HEK293 (cell line): ENCODE data around the gene SEMA6D.

Experiments used
- FEZF1 ChIP-seq: fragments of 450-650 bp; formaldehyde crosslinking; IDR thresholded peaks from 2 replicates; pipeline ENCODE4 v1.5.1; 2016; ENCODE audit warnings: missing biosample characterization, missing genetic modification characterization
- IKZF3 ChIP-seq: fragments of 450-650 bp; IDR thresholded peaks from 2 replicates; pipeline ENCODE4 v1.5.0; 2018; ENCODE audit warnings: missing biosample characterization, mild to moderate bottlenecking, missing genetic modification characterization, moderate library complexity
- INSM2 ChIP-seq: fragments of 450-650 bp; formaldehyde crosslinking; IDR thresholded peaks from 2 replicates; pipeline ENCODE4 v1.5.1; 2016; ENCODE audit warnings: missing biosample characterization, missing genetic modification characterization
- KLF1 ChIP-seq: fragments of 450-650 bp; formaldehyde crosslinking; IDR thresholded peaks from 2 replicates; pipeline ENCODE4 v1.5.1; 2016; ENCODE audit warnings: missing biosample characterization, missing genetic modification characterization
- OSR2 ChIP-seq: fragments of 450-650 bp; formaldehyde crosslinking; IDR thresholded peaks from 2 replicates; pipeline ENCODE4 v1.5.1; 2016; ENCODE audit warnings: missing biosample characterization, missing genetic modification characterization
- OVOL3 ChIP-seq: fragments of 450-650 bp; formaldehyde crosslinking; IDR thresholded peaks from 2 replicates; pipeline ENCODE4 v1.5.1; 2016; ENCODE audit warnings: missing biosample characterization, missing genetic modification characterization
- TCF7L2 ChIP-seq: IDR thresholded peaks from 2 replicates; pipeline ENCODE4 v1.6.1; 2011; ENCODE audit warnings: low read depth, mild to moderate bottlenecking, inconsistent platforms, low read length, moderate library complexity, borderline replicate concordance
- WT1 ChIP-seq: fragments of 450-650 bp; formaldehyde crosslinking; IDR thresholded peaks from 2 replicates; pipeline ENCODE4 v1.5.1; 2016; ENCODE audit warnings: missing biosample characterization, missing genetic modification characterization
- ZBTB48 ChIP-seq: fragments of 450-650 bp; formaldehyde crosslinking; IDR thresholded peaks from 2 replicates; pipeline ENCODE4 v1.5.1; 2016; ENCODE audit warnings: missing biosample characterization, missing genetic modification characterization
- ZNF133 ChIP-seq: fragments of 450-650 bp; formaldehyde crosslinking; IDR thresholded peaks from 2 replicates; pipeline ENCODE4 v1.5.1; 2016; ENCODE audit warnings: missing biosample characterization, missing genetic modification characterization
- ZNF155 ChIP-seq: fragments of 450-650 bp; formaldehyde crosslinking; IDR thresholded peaks from 2 replicates; pipeline ENCODE4 v1.5.1; 2016; ENCODE audit warnings: missing biosample characterization, missing genetic modification characterization
- ZNF175 ChIP-seq: fragments of 450-650 bp; formaldehyde crosslinking; IDR thresholded peaks from 2 replicates; pipeline ENCODE4 v1.5.1; 2016; ENCODE audit warnings: missing biosample characterization, missing genetic modification characterization
- ZNF223 ChIP-seq: fragments of 450-650 bp; formaldehyde crosslinking; IDR thresholded peaks from 2 replicates; pipeline ENCODE4 v1.5.1; 2016; ENCODE audit warnings: missing biosample characterization, missing genetic modification characterization
- ZNF239 ChIP-seq: fragments of 450-650 bp; formaldehyde crosslinking; IDR thresholded peaks from 2 replicates; pipeline ENCODE4 v1.5.1; 2016; ENCODE audit warnings: missing biosample characterization, missing genetic modification characterization
- ZNF274 ChIP-seq, 2 experiments: fragments of 200-500 bp in 1 of 2; fragments of 450-650 bp in 1 of 2; sonication (Bioruptor generic) in 1 of 2; formaldehyde crosslinking in 1 of 2; IDR thresholded peaks; 2 replicates each; pipeline versions ENCODE4 v1.5.1 to v1.6.1; 2014 to 2016; ENCODE audit warnings: borderline replicate concordance in 1 of 2, inconsistent platforms in 1 of 2, low read length in 1 of 2, missing biosample characterization in 1 of 2, missing genetic modification characterization in 1 of 2
- ZNF366 ChIP-seq: fragments of 450-650 bp; formaldehyde crosslinking; conservative IDR thresholded peaks from 2 replicates; pipeline ENCODE4 v1.5.1; 2016; ENCODE audit warnings: missing biosample characterization, missing genetic modification characterization
- ZNF37A ChIP-seq: fragments of 450-650 bp; IDR thresholded peaks from 2 replicates; pipeline ENCODE4 v1.5.1; 2018; ENCODE audit warnings: missing biosample characterization, missing genetic modification characterization
- ZNF391 ChIP-seq: fragments of 450-650 bp; formaldehyde crosslinking; IDR thresholded peaks from 2 replicates; pipeline ENCODE4 v1.5.1; 2016; ENCODE audit warnings: low read depth, missing biosample characterization, missing genetic modification characterization, borderline replicate concordance
- ZNF560 ChIP-seq: fragments of 450-650 bp; formaldehyde crosslinking; IDR thresholded peaks from 2 replicates; pipeline ENCODE4 v1.5.1; 2017; ENCODE audit warnings: missing biosample characterization, missing genetic modification characterization, borderline replicate concordance
- ZNF623 ChIP-seq: fragments of 450-650 bp; formaldehyde crosslinking; IDR thresholded peaks from 2 replicates; pipeline ENCODE4 v1.5.1; 2016; ENCODE audit warnings: missing biosample characterization, missing genetic modification characterization
- ZNF629 ChIP-seq: fragments of 450-650 bp; formaldehyde crosslinking; IDR thresholded peaks from 2 replicates; pipeline ENCODE4 v1.5.1; 2017; ENCODE audit warnings: missing biosample characterization, missing genetic modification characterization
- ZNF664 ChIP-seq: fragments of 450-650 bp; formaldehyde crosslinking; IDR thresholded peaks from 2 replicates; pipeline ENCODE4 v1.5.1; 2016; ENCODE audit warnings: missing biosample characterization, missing genetic modification characterization
- ZNF670 ChIP-seq: fragments of 450-650 bp; formaldehyde crosslinking; IDR thresholded peaks from 2 replicates; pipeline ENCODE4 v1.5.1; 2016; ENCODE audit warnings: missing biosample characterization, missing genetic modification characterization, low read depth
- ZNF747 ChIP-seq: fragments of 450-650 bp; formaldehyde crosslinking; IDR thresholded peaks from 2 replicates; pipeline ENCODE4 v1.5.1; 2016; ENCODE audit warnings: missing biosample characterization, missing genetic modification characterization
- ZXDB ChIP-seq: fragments of 450-650 bp; formaldehyde crosslinking; IDR thresholded peaks from 2 replicates; pipeline ENCODE4 v1.5.1; 2016; ENCODE audit warnings: missing biosample characterization, missing genetic modification characterization
- TF ChIP-seq, protein P1 (sequence below): fragments of 450-650 bp; formaldehyde crosslinking; IDR thresholded peaks from 2 replicates; pipeline ENCODE4 v1.5.1; 2017; ENCODE audit warnings: missing biosample characterization, missing genetic modification characterization
- TF ChIP-seq, protein P2 (sequence below): fragments of 450-650 bp; formaldehyde crosslinking; IDR thresholded peaks from 2 replicates; pipeline ENCODE4 v1.5.1; 2016; ENCODE audit warnings: missing biosample characterization, missing genetic modification characterization
- TF ChIP-seq, protein P3 (sequence below): fragments of 450-650 bp; formaldehyde crosslinking; IDR thresholded peaks from 2 replicates; pipeline ENCODE4 v1.5.1; 2016; ENCODE audit warnings: missing biosample characterization, missing genetic modification characterization
- TF ChIP-seq, protein P4 (sequence below): fragments of 450-650 bp; formaldehyde crosslinking; IDR thresholded peaks from 2 replicates; pipeline ENCODE4; 2016; ENCODE audit warnings: missing biosample characterization, missing genetic modification characterization
- TF ChIP-seq, protein P5 (sequence below): fragments of 450-650 bp; formaldehyde crosslinking; IDR thresholded peaks from 2 replicates; pipeline ENCODE4 v1.5.1; 2016; ENCODE audit warnings: missing biosample characterization, missing genetic modification characterization

SEMA6D gene

GRCh38 chr15:47773143-47773542, 55.8 kb downstream of the SEMA6D start (continued):
- TF ChIP-seq, protein P1, sequence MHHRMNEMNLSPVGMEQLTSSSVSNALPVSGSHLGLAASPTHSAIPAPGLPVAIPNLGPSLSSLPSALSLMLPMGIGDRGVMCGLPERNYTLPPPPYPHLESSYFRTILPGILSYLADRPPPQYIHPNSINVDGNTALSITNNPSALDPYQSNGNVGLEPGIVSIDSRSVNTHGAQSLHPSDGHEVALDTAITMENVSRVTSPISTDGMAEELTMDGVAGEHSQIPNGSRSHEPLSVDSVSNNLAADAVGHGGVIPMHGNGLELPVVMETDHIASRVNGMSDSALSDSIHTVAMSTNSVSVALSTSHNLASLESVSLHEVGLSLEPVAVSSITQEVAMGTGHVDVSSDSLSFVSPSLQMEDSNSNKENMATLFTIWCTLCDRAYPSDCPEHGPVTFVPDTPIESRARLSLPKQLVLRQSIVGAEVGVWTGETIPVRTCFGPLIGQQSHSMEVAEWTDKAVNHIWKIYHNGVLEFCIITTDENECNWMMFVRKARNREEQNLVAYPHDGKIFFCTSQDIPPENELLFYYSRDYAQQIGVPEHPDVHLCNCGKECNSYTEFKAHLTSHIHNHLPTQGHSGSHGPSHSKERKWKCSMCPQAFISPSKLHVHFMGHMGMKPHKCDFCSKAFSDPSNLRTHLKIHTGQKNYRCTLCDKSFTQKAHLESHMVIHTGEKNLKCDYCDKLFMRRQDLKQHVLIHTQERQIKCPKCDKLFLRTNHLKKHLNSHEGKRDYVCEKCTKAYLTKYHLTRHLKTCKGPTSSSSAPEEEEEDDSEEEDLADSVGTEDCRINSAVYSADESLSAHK (tag by site-specific recombination): peak; percentile 88
- TF ChIP-seq ZNF560 (tag by site-specific recombination) (no peak), ZNF664 (tag by site-specific recombination) (no peak), OVOL3 (tag by site-specific recombination) (no peak), ZNF629 (tag by site-specific recombination) (peak; percentile 89), ZNF175 (tag by site-specific recombination) (no peak), ZNF366 (tag by site-specific recombination) (no peak), IKZF3 (tag by site-specific recombination) (0 out of 2 replicates have a peak, but pooled peaks have one; percentile 19), KLF1 (tag by site-specific recombination) (no peak), ZNF274 (IDR thresholded peaks at IDR 0.05; ENCODE audit: low read length) (no peak), ZNF274 (tag by site-specific recombination; IDR thresholded peaks at IDR 0.05; ENCODE audit: borderline replicate concordance) (no peak), INSM2 (tag by site-specific recombination) (peak; percentile 50; the same call in 1 of the 2 replicates), OSR2 (tag by site-specific recombination) (peak; percentile 25; the same call in 1 of the 2 replicates), ZNF391 (tag by site-specific recombination) (no peak), ZNF223 (tag by site-specific recombination) (no peak), ZNF623 (no peak), ZNF239 (tag by site-specific recombination) (no peak), ZNF133 (tag by site-specific recombination) (peak; percentile 69), ZNF670 (tag by site-specific recombination) (no peak), TCF7L2 (no peak), ZNF155 (tag by site-specific recombination) (no peak), ZBTB48 (no peak), ZNF37A (tag by site-specific recombination) (no peak), FEZF1 (tag by site-specific recombination) (peak; percentile 45; the same call in 1 of the 2 replicates), WT1 (tag by site-specific recombination) (peak; percentile 75), ZXDB (tag by site-specific recombination) (0 out of 2 replicates have a peak, but pooled peaks have one; percentile 15), ZNF747 (tag by site-specific recombination) (no peak)
- TF ChIP-seq, protein P2, sequence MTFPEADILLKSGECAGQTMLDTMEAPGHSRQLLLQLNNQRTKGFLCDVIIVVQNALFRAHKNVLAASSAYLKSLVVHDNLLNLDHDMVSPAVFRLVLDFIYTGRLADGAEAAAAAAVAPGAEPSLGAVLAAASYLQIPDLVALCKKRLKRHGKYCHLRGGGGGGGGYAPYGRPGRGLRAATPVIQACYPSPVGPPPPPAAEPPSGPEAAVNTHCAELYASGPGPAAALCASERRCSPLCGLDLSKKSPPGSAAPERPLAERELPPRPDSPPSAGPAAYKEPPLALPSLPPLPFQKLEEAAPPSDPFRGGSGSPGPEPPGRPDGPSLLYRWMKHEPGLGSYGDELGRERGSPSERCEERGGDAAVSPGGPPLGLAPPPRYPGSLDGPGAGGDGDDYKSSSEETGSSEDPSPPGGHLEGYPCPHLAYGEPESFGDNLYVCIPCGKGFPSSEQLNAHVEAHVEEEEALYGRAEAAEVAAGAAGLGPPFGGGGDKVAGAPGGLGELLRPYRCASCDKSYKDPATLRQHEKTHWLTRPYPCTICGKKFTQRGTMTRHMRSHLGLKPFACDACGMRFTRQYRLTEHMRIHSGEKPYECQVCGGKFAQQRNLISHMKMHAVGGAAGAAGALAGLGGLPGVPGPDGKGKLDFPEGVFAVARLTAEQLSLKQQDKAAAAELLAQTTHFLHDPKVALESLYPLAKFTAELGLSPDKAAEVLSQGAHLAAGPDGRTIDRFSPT (tag by site-specific recombination): no peak
- TF ChIP-seq, protein P3, sequence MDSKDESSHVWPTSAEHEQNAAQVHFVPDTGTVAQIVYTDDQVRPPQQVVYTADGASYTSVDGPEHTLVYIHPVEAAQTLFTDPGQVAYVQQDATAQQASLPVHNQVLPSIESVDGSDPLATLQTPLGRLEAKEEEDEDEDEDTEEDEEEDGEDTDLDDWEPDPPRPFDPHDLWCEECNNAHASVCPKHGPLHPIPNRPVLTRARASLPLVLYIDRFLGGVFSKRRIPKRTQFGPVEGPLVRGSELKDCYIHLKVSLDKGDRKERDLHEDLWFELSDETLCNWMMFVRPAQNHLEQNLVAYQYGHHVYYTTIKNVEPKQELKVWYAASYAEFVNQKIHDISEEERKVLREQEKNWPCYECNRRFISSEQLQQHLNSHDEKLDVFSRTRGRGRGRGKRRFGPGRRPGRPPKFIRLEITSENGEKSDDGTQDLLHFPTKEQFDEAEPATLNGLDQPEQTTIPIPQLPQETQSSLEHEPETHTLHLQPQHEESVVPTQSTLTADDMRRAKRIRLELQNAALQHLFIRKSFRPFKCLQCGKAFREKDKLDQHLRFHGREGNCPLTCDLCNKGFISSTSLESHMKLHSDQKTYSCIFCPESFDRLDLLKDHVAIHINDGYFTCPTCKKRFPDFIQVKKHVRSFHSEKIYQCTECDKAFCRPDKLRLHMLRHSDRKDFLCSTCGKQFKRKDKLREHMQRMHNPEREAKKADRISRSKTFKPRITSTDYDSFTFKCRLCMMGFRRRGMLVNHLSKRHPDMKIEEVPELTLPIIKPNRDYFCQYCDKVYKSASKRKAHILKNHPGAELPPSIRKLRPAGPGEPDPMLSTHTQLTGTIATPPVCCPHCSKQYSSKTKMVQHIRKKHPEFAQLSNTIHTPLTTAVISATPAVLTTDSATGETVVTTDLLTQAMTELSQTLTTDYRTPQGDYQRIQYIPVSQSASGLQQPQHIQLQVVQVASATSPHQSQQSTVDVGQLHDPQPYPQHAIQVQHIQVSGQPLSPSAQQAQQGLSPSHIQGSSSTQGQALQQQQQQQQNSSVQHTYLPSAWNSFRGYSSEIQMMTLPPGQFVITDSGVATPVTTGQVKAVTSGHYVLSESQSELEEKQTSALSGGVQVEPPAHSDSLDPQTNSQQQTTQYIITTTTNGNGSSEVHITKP (tag by site-specific recombination): peak; percentile 88
- TF ChIP-seq, protein P4, sequence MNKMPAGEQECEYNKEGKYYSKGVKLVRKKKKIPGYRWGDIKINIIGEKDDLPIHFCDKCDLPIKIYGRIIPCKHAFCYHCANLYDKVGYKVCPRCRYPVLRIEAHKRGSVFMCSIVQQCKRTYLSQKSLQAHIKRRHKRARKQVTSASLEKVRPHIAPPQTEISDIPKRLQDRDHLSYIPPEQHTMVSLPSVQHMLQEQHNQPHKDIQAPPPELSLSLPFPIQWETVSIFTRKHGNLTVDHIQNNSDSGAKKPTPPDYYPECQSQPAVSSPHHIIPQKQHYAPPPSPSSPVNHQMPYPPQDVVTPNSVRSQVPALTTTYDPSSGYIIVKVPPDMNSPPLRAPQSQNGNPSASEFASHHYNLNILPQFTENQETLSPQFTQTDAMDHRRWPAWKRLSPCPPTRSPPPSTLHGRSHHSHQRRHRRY (tag by site-specific recombination): no peak
- TF ChIP-seq, protein P5, sequence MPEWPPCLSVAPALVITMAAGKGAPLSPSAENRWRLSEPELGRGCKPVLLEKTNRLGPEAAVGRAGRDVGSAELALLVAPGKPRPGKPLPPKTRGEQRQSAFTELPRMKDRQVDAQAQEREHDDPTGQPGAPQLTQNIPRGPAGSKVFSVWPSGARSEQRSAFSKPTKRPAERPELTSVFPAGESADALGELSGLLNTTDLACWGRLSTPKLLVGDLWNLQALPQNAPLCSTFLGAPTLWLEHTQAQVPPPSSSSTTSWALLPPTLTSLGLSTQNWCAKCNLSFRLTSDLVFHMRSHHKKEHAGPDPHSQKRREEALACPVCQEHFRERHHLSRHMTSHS: no peak
